HTERT RPE-1 (cell line): ENCODE measurements around the gene FBXL19.

Source experiments
- in situ Hi-C: fragments of 300-500 bp; cut with MboI; formaldehyde crosslinking; loops from 4 replicates; pipeline ENCODE4 v1.14.3; 2020; ENCODE audit warnings: low sequenced_read_pairs

FBXL19 gene

GRCh38 chr16:30894540-30895368, 28.6 kb upstream of the FBXL19 start:
- in situ Hi-C loops: no loop called here

GRCh38 chr16:30895627-30896260, 27.6 kb upstream of the FBXL19 start:
- in situ Hi-C loops: no loop called here

- in situ Hi-C loops: no loop called here
Measured at GRCh38 chr16:30896261-30896888, 27.0 kb upstream of the FBXL19 start, which contains the start of gene CTF1. TSS of gene CTF1 (plus strand) at chr16:30896614. CDS start at chr16:30896644, 30 bp downstream.

GRCh38 chr16:30896889-30897733, 26.3 kb upstream of the FBXL19 start:
- in situ Hi-C loops: no loop called here

GRCh38 chr16:30899794-30900193, 23.6 kb upstream of the FBXL19 start:
- in situ Hi-C loops: no loop called here

- in situ Hi-C loops: no loop called here
Measured at GRCh38 chr16:30900588-30900987, 22.8 kb upstream of the FBXL19 start.

- in situ Hi-C loops: no loop called here
Measured at GRCh38 chr16:30901201-30902028, 22.0 kb upstream of the FBXL19 start.

GRCh38 chr16:30902029-30902972, 21.1 kb upstream of the FBXL19 start:
- in situ Hi-C loops: no loop called here

- in situ Hi-C loops: no loop called here
Measured at GRCh38 chr16:30903002-30903401, 20.4 kb upstream of the FBXL19 start.

GRCh38 chr16:30903596-30903995, 19.8 kb upstream of the FBXL19 start:
- in situ Hi-C loops: no loop called here

GRCh38 chr16:30904114-30904780, 19.1 kb upstream of the FBXL19 start:
- in situ Hi-C loops: no loop called here

GRCh38 chr16:30907064-30907463, 16.3 kb upstream of the FBXL19 start:
- in situ Hi-C loops: no loop called here

GRCh38 chr16:30910427-30911029, 12.8 kb upstream of the FBXL19 start:
- in situ Hi-C loops: no loop called here

GRCh38 chr16:30912794-30913412, 10.5 kb upstream of the FBXL19 start:
- in situ Hi-C loops: no loop called here

GRCh38 chr16:30914830-30915229, 8.5 kb upstream of the FBXL19 start:
- in situ Hi-C loops: no loop called here

GRCh38 chr16:30918614-30919013, 4.8 kb upstream of the FBXL19 start:
- in situ Hi-C loops: no loop called here

GRCh38 chr16:30920891-30921290, 2.5 kb upstream of the FBXL19 start:
- in situ Hi-C loops: no loop called here

GRCh38 chr16:30921459-30921747, 2.0 kb upstream of the FBXL19 start:
- in situ Hi-C loops: no loop called here
